Neural progenitor cell (in vitro differentiated cells): ENCODE measurements around the gene SND1.

Experiments used
- CTCF ChIP-seq: fragments of 200-600 bp; sonication (generic); IDR thresholded peaks from 2 replicates; pipeline ENCODE4 v1.5.1; 2017; ENCODE audit warnings: antibody characterized with exemption, mild to moderate bottlenecking
- EZH2 ChIP-seq: fragments of 200-600 bp; sonication (generic); IDR thresholded peaks from 2 replicates; pipeline ENCODE4 v1.6.1; 2017; ENCODE audit warnings: antibody characterized with exemption, mild to moderate bottlenecking, moderate library complexity

GRCh38 chr7:128080169-128080568, 428.2 kb downstream of the SND1 start:
- no peak for TF ChIP-seq CTCF
- TF ChIP-seq EZH2 = no peak
